Upper lobe of left lung (tissue), 6 donors: ENCODE measurements around the gene SLC12A7. TPM values are rescaled to one million over a fixed set of nuclear protein-coding genes. Genes with fewer than 3 reads are reported as not detected.

Source experiments
- ATAC-seq, 2 donors: fragments of 200-7000 bp; cut with Tn5 transposase; one replicate each; pipeline ENCODE4 v1.9.1; 2022; ENCODE audit warnings: mild to moderate bottlenecking in 2 of 2, moderate library complexity in 2 of 2; ENCODE audit not compliant: low FRiP score in 2 of 2
- DNase-seq, 2 donors: peaks; one replicate each; pipeline ENCODE4 v3.0.0-alpha.2; 2019 to 2020
- H3K27ac ChIP-seq, 4 donors: fragments of 200-600 bp; sonication (generic); one replicate each; pipeline ENCODE4 v1.5.1; 2016 to 2019
- H3K27me3 ChIP-seq, 4 donors: fragments of 200-600 bp; sonication (generic); one replicate each; pipeline ENCODE4 v1.5.1; 2017 to 2019
- H3K36me3 ChIP-seq, 4 donors: fragments of 200-600 bp; sonication (generic); one replicate each; pipeline ENCODE4 v1.5.1; 2016 to 2019
- H3K4me1 ChIP-seq, 4 donors: fragments of 200-600 bp; sonication (generic); one replicate each; pipeline ENCODE4 v1.5.1; 2018 to 2019
- H3K4me3 ChIP-seq, 4 donors: fragments of 200-600 bp; sonication (generic); one replicate each; pipeline ENCODE4 v1.5.1; 2017 to 2019; ENCODE audit warnings: mild to moderate bottlenecking in 2 of 4, moderate library complexity in 1 of 4
- H3K9me3 ChIP-seq, 4 donors: fragments of 200-600 bp; sonication (generic); one replicate each; pipeline ENCODE4 v1.5.1; 2018 to 2019
- CTCF ChIP-seq, 6 experiments: fragments of 450-650 bp in 4 of 6; fragments of 200-600 bp in 2 of 6; sonication (generic) in 2 of 6; IDR thresholded peaks; one replicate each; pipeline ENCODE4 v1.5.1; 2016 to 2019; ENCODE audit warnings: antibody characterized with exemption in 6 of 6
- EP300 ChIP-seq, 4 donors: sonication (generic); formaldehyde crosslinking; IDR thresholded peaks; one replicate each; pipeline ENCODE4 v1.5.1; 2017; ENCODE audit warnings: antibody characterized with exemption in 4 of 4, control low read depth in 2 of 4
- POLR2A ChIP-seq, 4 donors: fragments of 450-650 bp; IDR thresholded peaks; one replicate each; pipeline ENCODE4 v1.5.1; 2016 to 2017; ENCODE audit warnings: antibody characterized with exemption in 4 of 4, mild to moderate bottlenecking in 2 of 4
- POLR2AphosphoS5 ChIP-seq, 2 donors: sonication (generic); formaldehyde crosslinking; IDR thresholded peaks; one replicate each; pipeline ENCODE4 v1.5.1; 2017; ENCODE audit warnings: antibody characterized with exemption in 2 of 2
- WGBS, 2 donors: methylation state at CpG; one replicate each; pipeline ENCODE4 v1.1.5; 2017 to 2018; 5-methylcytosine and 5-hydroxymethylcytosine counted together
- total RNA-seq, 6 donors: library from RNA; depleted of rRNA in 4 of 6; stranded (reverse); fragments of >200 nt in 4 of 6; gene quantifications; one replicate each; pipeline versions ENCODE4 v1.1.0 to v1.2.1, GENCODE V29; 2016 to 2021
- donor health status: DM: no; HTN: no; CAD: no; lungs with moderate emphysema.
- donor health status: DM: no; HTN: yes; CAD: no; lungs with severe emphysema.

SLC12A7 gene
- total RNA-seq, 6 donors from 2014 or later: 31.3 to 138 (median 48.5) TPM

GRCh38 chr5:1052641-1053390 is 59.0 kb downstream of the SLC12A7 start:
- Histone ChIP-seq H3K4me3 (no peak overlapping the region), H3K36me3 (peaks cover 0 to 71% (median 46%) of the 10 kb centered on the region in 4 donors), H3K27me3 (no peaks in the 10 kb centered on the region), H3K27ac (no peak overlapping the region), H3K4me1 (no peaks in the 10 kb centered on the region), H3K9me3 (no peaks in the 10 kb centered on the region)
- TF ChIP-seq POLR2AphosphoS5 (IDR thresholded peaks at IDR 0.05) (no peak), CTCF (IDR thresholded peaks at IDR 0.05) (no peak), POLR2A (IDR thresholded peaks at IDR 0.05) (no peak)
- WGBS, 2 donors: 90% methylated on average over 18 to 29 of the region's 29 CpGs
- ATAC-seq: no peak
- DNase-seq: peak in 1 of 2 donors; percentile 75

GRCh38 chr5:1052076-1052475 is 59.8 kb downstream of the SLC12A7 start:
- Histone ChIP-seq H3K4me1 (no peaks in the 10 kb centered on the region), H3K9me3 (no peaks in the 10 kb centered on the region), H3K27ac (no peak overlapping the region), H3K27me3 (no peaks in the 10 kb centered on the region), H3K36me3 (peaks cover 0 to 64% (median 42%) of the 10 kb centered on the region in 4 donors), H3K4me3 (no peak overlapping the region)
- TF ChIP-seq POLR2A (IDR thresholded peaks at IDR 0.05) (no peak), CTCF (IDR thresholded peaks at IDR 0.05) (no peak), POLR2AphosphoS5 (IDR thresholded peaks at IDR 0.05) (no peak), EP300 (IDR thresholded peaks at IDR 0.05) (no peak)
- DNase-seq: peak in 1 of 2 donors; percentile 51
- no peak for ATAC-seq
- WGBS, 2 donors: 95 to 97% methylated on average over 11 to 17 of the region's 17 CpGs

GRCh38 chr5:1051366-1051720 is 60.5 kb downstream of the SLC12A7 start:
- Histone ChIP-seq H3K9me3 (no peaks in the 10 kb centered on the region), H3K27ac (no peak overlapping the region), H3K36me3 (peaks cover 0 to 56% (median 34%) of the 10 kb centered on the region in 4 donors), H3K27me3 (no peaks in the 10 kb centered on the region), H3K4me1 (no peaks in the 10 kb centered on the region), H3K4me3 (no peak overlapping the region)
- 83 to 100% methylated on average over 8 to 15 of the region's 16 CpGs for WGBS, 2 donors
- ATAC-seq (no peak), DNase-seq (peak in 1 of 2 donors; percentile 74)
- no peak for TF ChIP-seq EP300 (IDR thresholded peaks at IDR 0.05)
- no peak for TF ChIP-seq POLR2AphosphoS5 (IDR thresholded peaks at IDR 0.05)
- TF ChIP-seq POLR2A (IDR thresholded peaks at IDR 0.05): no peak
- TF ChIP-seq CTCF (IDR thresholded peaks at IDR 0.05): no peak

- peaks cover 0 to 50% (median 28%) of the 10 kb centered on the region in 4 donors for H3K36me3 ChIP-seq
- no peaks in the 10 kb centered on the region for H3K9me3 ChIP-seq
- H3K4me1 ChIP-seq: no peaks in the 10 kb centered on the region
- WGBS, 2 donors: 81 to 85% methylated on average over 12 to 17 of the region's 29 CpGs
- TF ChIP-seq POLR2AphosphoS5 (IDR thresholded peaks at IDR 0.05) (no peak), CTCF (IDR thresholded peaks at IDR 0.05) (no peak), EP300 (IDR thresholded peaks at IDR 0.05) (no peak), POLR2A (IDR thresholded peaks at IDR 0.05) (no peak)
- H3K27ac ChIP-seq: no peak overlapping the region
- ATAC-seq (no peak), DNase-seq (peak in 1 of 2 donors; percentile 54)
- H3K27me3 ChIP-seq: no peaks in the 10 kb centered on the region
- no peak overlapping the region for H3K4me3 ChIP-seq
These were observed 61.2 kb downstream of the SLC12A7 start for GRCh38 chr5:1050423-1051365.
